DMS53 (cell line): ENCODE data around the gene NGB.
"Not testable (repeated sequence)": the region's sequence is repeated elsewhere in the genome, so short reads cannot be mapped to it uniquely, and the experiment has no call there.

Experiments used
- DNase-seq: peaks from one replicate; lab custom pipeline; 2025; lab: John Stamatoyannopoulos, UW

Gene NGB

GRCh38 chr14:77271113-77271710 lies at the start of gene NGB:
Gene NGB, minus strand, starts transcription at chr14:77271206. Its CDS starts 269 bp downstream, at chr14:77270937.
- peak; percentile 38 for DNase-seq

GRCh38 chr14:77320238-77320935 lies 49.4 kb upstream of the NGB start, which contains the start of gene POMT2:
Gene POMT2, minus strand, starts transcription at chr14:77320883. Its CDS starts 202 bp downstream, at chr14:77320681.
- DNase-seq: peak; percentile 95

GRCh38 chr14:77319422-77319821 lies 48.4 kb upstream of the NGB start:
- no peak for DNase-seq

- DNase-seq: not testable (repeated sequence)
Measured at GRCh38 chr14:77318756-77319155, 47.8 kb upstream of the NGB start.

GRCh38 chr14:77318006-77318553 lies 47.1 kb upstream of the NGB start:
- DNase-seq: no peak

- DNase-seq: no peak
Measured at GRCh38 chr14:77316872-77317301, 45.9 kb upstream of the NGB start.

GRCh38 chr14:77316195-77316505 lies 45.1 kb upstream of the NGB start:
- no peak for DNase-seq

- DNase-seq: no peak
Measured at GRCh38 chr14:77314539-77315457, 43.8 kb upstream of the NGB start.

GRCh38 chr14:77314043-77314442 lies 43.0 kb upstream of the NGB start:
- no peak for DNase-seq

- no peak for DNase-seq
Measured at GRCh38 chr14:77313371-77313770, 42.4 kb upstream of the NGB start.

GRCh38 chr14:77311217-77311616 lies 40.2 kb upstream of the NGB start:
- no peak for DNase-seq

- no peak for DNase-seq
Measured at GRCh38 chr14:77310026-77310425, 39.0 kb upstream of the NGB start.

- no peak for DNase-seq
Measured at GRCh38 chr14:77309131-77309530, 38.1 kb upstream of the NGB start.

- no peak for DNase-seq
Measured at GRCh38 chr14:77306851-77307496, 36.0 kb upstream of the NGB start.

- no peak for DNase-seq
Measured at GRCh38 chr14:77306416-77306815, 35.4 kb upstream of the NGB start.

- DNase-seq: no peak
Measured at GRCh38 chr14:77305696-77306095, 34.7 kb upstream of the NGB start.

GRCh38 chr14:77303417-77304156 lies 32.6 kb upstream of the NGB start:
- peak; percentile 95 for DNase-seq

- DNase-seq: peak; percentile 96
Measured at GRCh38 chr14:77302926-77303325, 31.9 kb upstream of the NGB start.

GRCh38 chr14:77301103-77301502 lies 30.1 kb upstream of the NGB start:
- peak; percentile 79 for DNase-seq

GRCh38 chr14:77299771-77300170 lies 28.8 kb upstream of the NGB start:
- DNase-seq: no peak

- DNase-seq: no peak
Measured at GRCh38 chr14:77296906-77297305, 25.9 kb upstream of the NGB start.
